IgD-negative memory B cell (primary cell): ENCODE measurements around the gene CSTF2T. TPM values are rescaled to one million over a fixed set of nuclear protein-coding genes. Genes with fewer than 3 reads are reported as not detected.
A peak's percentile ranks its signal among the peaks of the same experiment; 100 is the strongest.
"Not testable (repeated sequence)": the region's sequence is repeated elsewhere in the genome, so short reads cannot be mapped to it uniquely, and the experiment has no call there.

Experiments
- H3K27ac Mint-ChIP-seq, 3 donors: one replicate each; pipeline ENCODE4 v1.8.0; 2020 to 2022; ENCODE audit warnings: mild to moderate bottlenecking in 3 of 3, mixed read lengths in 3 of 3, moderate library complexity in 1 of 3
- H3K27me3 Mint-ChIP-seq: one replicate; pipeline ENCODE4 v1.8.0; 2021; ENCODE audit warnings: mixed read lengths
- H3K36me3 Mint-ChIP-seq: one replicate; pipeline ENCODE4 v1.8.0; 2020; ENCODE audit warnings: mild to moderate bottlenecking, mixed read lengths
- H3K4me1 Mint-ChIP-seq, 3 donors: one replicate each; pipeline ENCODE4 v1.8.0; 2020 to 2022; ENCODE audit warnings: mixed read lengths in 3 of 3, mild to moderate bottlenecking in 1 of 3
- H3K4me3 Mint-ChIP-seq, 4 donors: one replicate each; pipeline ENCODE4 v1.8.0; 2020 to 2022; ENCODE audit warnings: mild to moderate bottlenecking in 4 of 4, mixed read lengths in 4 of 4, moderate library complexity in 3 of 4
- H3K9me3 Mint-ChIP-seq, 3 donors: one replicate each; pipeline ENCODE4 v1.8.0; 2020 to 2021; ENCODE audit warnings: mixed read lengths in 3 of 3, mild to moderate bottlenecking in 1 of 3
- polyA plus RNA-seq: library from polyadenylated mRNA; unstranded; fragments of 300-500 nt; fragmentation: Illumina TruSeq; gene quantifications from one replicate; pipeline ENCODE4 v1.2.3, GENCODE V29; 2021

CSTF2T gene
- polyA plus RNA-seq, 1 donor from 2014 or later, result 11.7 TPM

- Mint-ChIP-seq H3K4me1 (no peaks in the 10 kb centered on the region), H3K36me3 (no peaks in the 10 kb centered on the region), H3K27me3 (peaks cover 2% of the 10 kb centered on the region), H3K4me3 (no peak overlapping the region), H3K27ac (no peak overlapping the region), H3K9me3 (no peaks in the 10 kb centered on the region)
These were observed 8.5 kb upstream of the CSTF2T start for GRCh38 chr10:51707821-51708424.

GRCh38 chr10:51707392-51707791 is 8.0 kb upstream of the CSTF2T start:
- H3K4me3 Mint-ChIP-seq, result no peak overlapping the region
- no peak overlapping the region for H3K27ac Mint-ChIP-seq
- H3K4me1 Mint-ChIP-seq, result no peaks in the 10 kb centered on the region
- no peaks in the 10 kb centered on the region for H3K36me3 Mint-ChIP-seq
- no peaks in the 10 kb centered on the region for H3K9me3 Mint-ChIP-seq
- peaks cover 2% of the 10 kb centered on the region for H3K27me3 Mint-ChIP-seq

GRCh38 chr10:51706225-51706624 is 6.8 kb upstream of the CSTF2T start:
- Mint-ChIP-seq H3K4me3 (no peak overlapping the region), H3K27me3 (peaks cover 2% of the 10 kb centered on the region), H3K4me1 (no peaks in the 10 kb centered on the region), H3K27ac (no peak overlapping the region), H3K9me3 (no peaks in the 10 kb centered on the region), H3K36me3 (no peaks in the 10 kb centered on the region)

- Mint-ChIP-seq H3K27ac (no peak overlapping the region), H3K4me3 (no peak overlapping the region), H3K4me1 (no peaks in the 10 kb centered on the region), H3K27me3 (peaks cover 2% of the 10 kb centered on the region), H3K9me3 (no peaks in the 10 kb centered on the region), H3K36me3 (no peaks in the 10 kb centered on the region)
These were observed 6.4 kb upstream of the CSTF2T start for GRCh38 chr10:51705774-51706173.

- H3K27me3 Mint-ChIP-seq, result no peaks in the 10 kb centered on the region
- no peaks in the 10 kb centered on the region for H3K9me3 Mint-ChIP-seq
- peaks cover 24 to 34% (median 27%) of the 10 kb centered on the region in 3 donors for H3K4me1 Mint-ChIP-seq
- H3K4me3 Mint-ChIP-seq, result peak overlapping the region; percentile 95 to 99 (median 99)
- no peaks in the 10 kb centered on the region for H3K36me3 Mint-ChIP-seq
- H3K27ac Mint-ChIP-seq, result peak overlapping the region; percentile 97 to 100 (median 100)
These were observed 928 bp upstream of the CSTF2T start for GRCh38 chr10:51700228-51700817.

- peak overlapping the region; percentile 97 to 100 (median 100) for H3K27ac Mint-ChIP-seq
- no peaks in the 10 kb centered on the region for H3K36me3 Mint-ChIP-seq
These were observed 285 bp downstream of the CSTF2T start for GRCh38 chr10:51699145-51699474.

GRCh38 chr10:51698473-51699063 is 827 bp downstream of the CSTF2T start:
- H3K27me3 Mint-ChIP-seq, result no peaks in the 10 kb centered on the region
- H3K4me3 Mint-ChIP-seq, result peak overlapping the region; percentile 95 to 99 (median 99)
- no peaks in the 10 kb centered on the region for H3K36me3 Mint-ChIP-seq
- peaks cover 26 to 39% (median 29%) of the 10 kb centered on the region in 3 donors for H3K4me1 Mint-ChIP-seq
- no peaks in the 10 kb centered on the region for H3K9me3 Mint-ChIP-seq
- H3K27ac Mint-ChIP-seq, result peak overlapping the region; percentile 97 to 100 (median 100)

More at GRCh38 chr10:51699145-51699474, 285 bp downstream of the CSTF2T start:
- H3K4me1 Mint-ChIP-seq, result peaks cover 26 to 39% (median 29%) of the 10 kb centered on the region in 3 donors
- H3K27me3 Mint-ChIP-seq, result no peaks in the 10 kb centered on the region
- H3K4me3 Mint-ChIP-seq, result peak overlapping the region; percentile 95 to 99 (median 99)
- H3K9me3 Mint-ChIP-seq, result no peaks in the 10 kb centered on the region

- Mint-ChIP-seq H3K4me1 (peaks cover 26 to 39% (median 29%) of the 10 kb centered on the region in 3 donors), H3K27me3 (no peaks in the 10 kb centered on the region), H3K9me3 (no peaks in the 10 kb centered on the region), H3K27ac (peak overlapping the region in 1 of 3 donors; percentile 52), H3K36me3 (no peaks in the 10 kb centered on the region), H3K4me3 (peak overlapping the region in 2 of 4 donors; percentile 65 to 67)
These were observed 3.1 kb downstream of the CSTF2T start for GRCh38 chr10:51696251-51696650.

- Mint-ChIP-seq H3K9me3 (no peaks in the 10 kb centered on the region), H3K36me3 (peaks cover 2% of the 10 kb centered on the region), H3K4me3 (peak overlapping the region in 1 of 4 donors; percentile 32), H3K27me3 (no peaks in the 10 kb centered on the region), H3K4me1 (peaks cover 18 to 33% (median 29%) of the 10 kb centered on the region in 3 donors), H3K27ac (no peak overlapping the region)
These were observed 5.2 kb downstream of the CSTF2T start for GRCh38 chr10:51694086-51694768.

GRCh38 chr10:51691135-51691534 is 8.3 kb downstream of the CSTF2T start:
- no peak overlapping the region for H3K27ac Mint-ChIP-seq
- H3K4me3 Mint-ChIP-seq, result no peak overlapping the region
- no peaks in the 10 kb centered on the region for H3K27me3 Mint-ChIP-seq
- peaks cover 7 to 12% (median 9%) of the 10 kb centered on the region in 3 donors for H3K4me1 Mint-ChIP-seq
- H3K9me3 Mint-ChIP-seq, result peaks cover 0 to 2% (median 0%) of the 10 kb centered on the region in 3 donors
- peaks cover 2% of the 10 kb centered on the region for H3K36me3 Mint-ChIP-seq

GRCh38 chr10:51689536-51689935 is 9.9 kb downstream of the CSTF2T start:
- Mint-ChIP-seq H3K27me3 (no peaks in the 10 kb centered on the region), H3K9me3 (peaks cover 0 to 2% (median 0%) of the 10 kb centered on the region in 3 donors), H3K4me3 (no peak overlapping the region), H3K27ac (no peak overlapping the region), H3K36me3 (peaks cover 2% of the 10 kb centered on the region), H3K4me1 (no peaks in the 10 kb centered on the region)

GRCh38 chr10:51688826-51689225 is 10.6 kb downstream of the CSTF2T start:
- H3K9me3 Mint-ChIP-seq, result not testable (repeated sequence)

GRCh38 chr10:51687296-51687695 is 12.1 kb downstream of the CSTF2T start:
- Mint-ChIP-seq H3K27ac (no peak overlapping the region), H3K4me1 (no peaks in the 10 kb centered on the region), H3K9me3 (peaks cover 0 to 2% (median 0%) of the 10 kb centered on the region in 3 donors), H3K4me3 (no peak overlapping the region), H3K36me3 (peaks cover 2% of the 10 kb centered on the region), H3K27me3 (no peaks in the 10 kb centered on the region)

More at GRCh38 chr10:51688826-51689225, 10.6 kb downstream of the CSTF2T start:
- H3K4me3 Mint-ChIP-seq, H3K27ac Mint-ChIP-seq, H3K27me3 Mint-ChIP-seq, H3K36me3 Mint-ChIP-seq, H3K4me1 Mint-ChIP-seq: not testable (repeated sequence)

- no peaks in the 10 kb centered on the region for H3K4me1 Mint-ChIP-seq
- no peak overlapping the region for H3K4me3 Mint-ChIP-seq
- H3K27ac Mint-ChIP-seq, result no peak overlapping the region
- H3K36me3 Mint-ChIP-seq, result peaks cover 2% of the 10 kb centered on the region
- peaks cover 0 to 2% (median 0%) of the 10 kb centered on the region in 3 donors for H3K9me3 Mint-ChIP-seq
- no peaks in the 10 kb centered on the region for H3K27me3 Mint-ChIP-seq
These were observed 13.6 kb downstream of the CSTF2T start for GRCh38 chr10:51685768-51686167.

- Mint-ChIP-seq H3K27ac (no peak overlapping the region), H3K4me3 (no peak overlapping the region), H3K27me3 (peaks cover 10% of the 10 kb centered on the region), H3K9me3 (no peaks in the 10 kb centered on the region), H3K4me1 (no peaks in the 10 kb centered on the region), H3K36me3 (no peaks in the 10 kb centered on the region)
These were observed 16.2 kb downstream of the CSTF2T start for GRCh38 chr10:51683031-51683691.
